ENCODE measurements around the gene TMEM138. TPM values are rescaled to one million over a fixed set of nuclear protein-coding genes. Genes with fewer than 3 reads are reported as not detected.

The TMEM138 gene
- total and polyA plus RNA-seq, 2 of the 13 experiments (the other 11 are each of a cell fraction or from before 2014, with no cell fraction given): 43.5 to 61.0 TPM

DNA sequence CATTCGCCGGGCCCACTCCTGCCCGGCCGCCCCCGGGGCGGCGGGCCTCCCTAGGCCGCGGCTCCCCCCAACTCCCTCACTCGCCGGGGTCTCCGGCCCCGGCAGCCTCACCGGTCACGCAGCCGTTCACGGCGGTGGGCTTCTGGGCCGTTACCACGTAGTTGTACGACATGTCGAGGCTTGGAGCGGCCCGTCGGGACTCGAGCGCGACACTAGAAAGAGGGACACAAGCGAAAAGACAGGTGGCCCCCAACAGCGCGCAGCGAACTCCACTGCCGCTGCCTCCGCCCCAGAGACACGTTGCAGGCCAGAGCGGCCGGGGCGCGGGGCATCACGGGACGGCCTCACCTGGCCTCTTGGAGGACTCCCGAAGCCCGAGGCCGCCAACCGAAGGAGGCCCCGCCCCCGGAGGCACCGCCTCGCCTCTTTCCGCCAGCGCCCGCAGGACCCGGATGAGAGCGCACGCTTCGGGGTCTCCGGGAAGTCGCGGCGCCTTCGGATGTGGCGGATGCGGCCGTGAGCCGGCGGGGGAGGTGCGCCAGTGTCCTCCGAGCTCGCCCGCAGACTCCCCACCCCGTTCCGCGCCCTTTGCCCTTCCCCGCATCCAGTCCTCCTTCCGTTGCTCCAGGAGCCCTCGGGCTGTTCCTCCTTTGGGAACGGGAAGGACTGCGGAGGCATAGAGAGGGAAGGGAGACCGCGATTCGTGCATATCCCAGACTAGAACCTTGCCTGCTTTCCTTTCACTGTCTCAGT, 29.2 kb upstream of the TMEM138 start, which contains the start of the genes DDB1 and TKFC:
DDB1 (minus strand) TSS at position 309 of the 753 bp plus-strand sequence; CDS start at position 172, 137 bp downstream.
TKFC (plus strand) TSS at position 432 of the 753 bp plus-strand sequence. CDS start 1,501 bp downstream, outside the sequence.
- no peaks in the 10 kb centered on the region for H3K9me3 ChIP-seq (ENCODE audit: low read length)
- CTCF ChIA-PET (ENCODE audit: low intra/inter-chr PET ratio, low total read pairs): interaction anchor here (1.1 kb wide), 1 partner anchor 53 kb away, joined by 4 read pairs; no protein-coding TSS in a partner anchor
- no TSS peak for BruUV-seq (replicated peaks)
- TF ChIP-seq MED8 (CRISPR knock-in tag; IDR thresholded peaks at IDR 0.05; ENCODE audit: insufficient replicate concordance) (peak; percentile 49), ARNTL (CRISPR knock-in tag; IDR thresholded peaks at IDR 0.05) (peak; percentile 60; the same call in 1 of the 2 replicates), ZNF614 (CRISPR knock-in tag; IDR thresholded peaks at IDR 0.05; ENCODE audit: borderline replicate concordance) (peak; percentile 69; the same call in 1 of the 2 replicates), TARDBP (CRISPR knock-in tag; IDR thresholded peaks at IDR 0.05) (peak; percentile 92), SIX4 (CRISPR knock-in tag; IDR thresholded peaks at IDR 0.05) (peak; percentile 59; the same call in 1 of the 2 replicates), ZNF431 (CRISPR knock-in tag; IDR thresholded peaks at IDR 0.05; ENCODE audit: borderline replicate concordance, low read depth) (peak; percentile 66; the same call in 1 of the 2 replicates), FOSL1 (CRISPR knock-in tag; IDR thresholded peaks at IDR 0.05; ENCODE audit: borderline replicate concordance) (0 out of 2 replicates have a peak, but pooled peaks have one; percentile 2), SIX1 (CRISPR knock-in tag; IDR thresholded peaks at IDR 0.05; ENCODE audit: borderline replicate concordance) (no peak), ZNF205 (CRISPR knock-in tag; IDR thresholded peaks at IDR 0.05) (no peak; the same call in 1 of the 2 replicates), ESRRA (CRISPR knock-in tag; IDR thresholded peaks at IDR 0.05; ENCODE audit: low read depth) (no peak), ZNF746 (CRISPR knock-in tag; IDR thresholded peaks at IDR 0.05) (peak; percentile 56; the same call in 1 of the 2 replicates), NONO (IDR thresholded peaks at IDR 0.05) (no peak), NONO (CRISPR knock-in tag; conservative IDR thresholded peaks at IDR 0.05) (peak; percentile 71), ELF4 (CRISPR knock-in tag; IDR thresholded peaks at IDR 0.05; ENCODE audit: borderline replicate concordance) (0 out of 2 replicates have a peak, but pooled peaks have one; percentile 1), ZSCAN25 (CRISPR knock-in tag; IDR thresholded peaks at IDR 0.05) (peak; percentile 81), ZNF572 (CRISPR knock-in tag; IDR thresholded peaks at IDR 0.05) (peak; percentile 20; the same call in 1 of the 2 replicates), KAT7 (CRISPR knock-in tag; IDR thresholded peaks at IDR 0.05; ENCODE audit: borderline replicate concordance) (peak; percentile 78), MEF2D (CRISPR knock-in tag; IDR thresholded peaks at IDR 0.05) (peak; percentile 73), SMYD3 (CRISPR knock-in tag; IDR thresholded peaks at IDR 0.05) (peak; percentile 49; the same call in 1 of the 2 replicates)
- TF ChIP-seq, protein P1, sequence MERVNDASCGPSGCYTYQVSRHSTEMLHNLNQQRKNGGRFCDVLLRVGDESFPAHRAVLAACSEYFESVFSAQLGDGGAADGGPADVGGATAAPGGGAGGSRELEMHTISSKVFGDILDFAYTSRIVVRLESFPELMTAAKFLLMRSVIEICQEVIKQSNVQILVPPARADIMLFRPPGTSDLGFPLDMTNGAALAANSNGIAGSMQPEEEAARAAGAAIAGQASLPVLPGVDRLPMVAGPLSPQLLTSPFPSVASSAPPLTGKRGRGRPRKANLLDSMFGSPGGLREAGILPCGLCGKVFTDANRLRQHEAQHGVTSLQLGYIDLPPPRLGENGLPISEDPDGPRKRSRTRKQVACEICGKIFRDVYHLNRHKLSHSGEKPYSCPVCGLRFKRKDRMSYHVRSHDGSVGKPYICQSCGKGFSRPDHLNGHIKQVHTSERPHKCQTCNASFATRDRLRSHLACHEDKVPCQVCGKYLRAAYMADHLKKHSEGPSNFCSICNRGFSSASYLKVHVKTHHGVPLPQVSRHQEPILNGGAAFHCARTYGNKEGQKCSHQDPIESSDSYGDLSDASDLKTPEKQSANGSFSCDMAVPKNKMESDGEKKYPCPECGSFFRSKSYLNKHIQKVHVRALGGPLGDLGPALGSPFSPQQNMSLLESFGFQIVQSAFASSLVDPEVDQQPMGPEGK (CRISPR knock-in tag; IDR thresholded peaks at IDR 0.05): peak; percentile 70; the same call in 1 of the 2 replicates
- TF ChIP-seq, protein P2, sequence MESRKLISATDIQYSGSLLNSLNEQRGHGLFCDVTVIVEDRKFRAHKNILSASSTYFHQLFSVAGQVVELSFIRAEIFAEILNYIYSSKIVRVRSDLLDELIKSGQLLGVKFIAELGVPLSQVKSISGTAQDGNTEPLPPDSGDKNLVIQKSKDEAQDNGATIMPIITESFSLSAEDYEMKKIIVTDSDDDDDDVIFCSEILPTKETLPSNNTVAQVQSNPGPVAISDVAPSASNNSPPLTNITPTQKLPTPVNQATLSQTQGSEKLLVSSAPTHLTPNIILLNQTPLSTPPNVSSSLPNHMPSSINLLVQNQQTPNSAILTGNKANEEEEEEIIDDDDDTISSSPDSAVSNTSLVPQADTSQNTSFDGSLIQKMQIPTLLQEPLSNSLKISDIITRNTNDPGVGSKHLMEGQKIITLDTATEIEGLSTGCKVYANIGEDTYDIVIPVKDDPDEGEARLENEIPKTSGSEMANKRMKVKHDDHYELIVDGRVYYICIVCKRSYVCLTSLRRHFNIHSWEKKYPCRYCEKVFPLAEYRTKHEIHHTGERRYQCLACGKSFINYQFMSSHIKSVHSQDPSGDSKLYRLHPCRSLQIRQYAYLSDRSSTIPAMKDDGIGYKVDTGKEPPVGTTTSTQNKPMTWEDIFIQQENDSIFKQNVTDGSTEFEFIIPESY (CRISPR knock-in tag; IDR thresholded peaks at IDR 0.05): no peak

More for the DNA sequence above, 29.2 kb upstream of the TMEM138 start, which contains the start of the genes DDB1 and TKFC:
- 2% methylated on average over 11 of the region's 81 CpGs for WGBS (ENCODE audit: low lambda C conversion rate)
- ATAC-seq: peak; percentile 84
- no peak within 1 kb of the TSS for H2AFZ ChIP-seq (ENCODE audit: low read length)
- H3K36me3 ChIP-seq (replicated peaks in 1 of 2; ENCODE audit: control insufficient read depth in 1 of 2, insufficient read depth in 2 of 2, low read length in 2 of 2): peaks cover 3 to 29% of the 10 kb centered on the region in 2 experiments; a peak in 4 of 5 replicates
- H4K20me1 ChIP-seq (ENCODE audit: insufficient read depth, low read length): peaks cover 25% of the 10 kb centered on the region
- POLR2A ChIA-PET: interaction anchor here (0.5 to 4.7 kb wide), 12 partner anchors 8 to 96 kb away, joined by 3 to 146 read pairs (median 15); partner anchors contain the start of genes CPSF7, CYB561A3, SDHAF2 and TMEM138
- H3K79me2 ChIP-seq (ENCODE audit: insufficient read depth, low read length): peaks cover 90% of the 10 kb centered on the region
- peak; percentile 89 for DNase-seq (ENCODE audit: low spot score)
- intact Hi-C loops (cut with micrococcal nuclease; ENCODE audit: unreplicated experiment): loop anchor here (1.0 to 10.0 kb wide), 2 partner anchors 40 to 78 kb away; no protein-coding TSS in a partner anchor
- peak within 1 kb of the TSS; percentile 95 to 98 (median 96) for H3K4me3 ChIP-seq (replicated peaks in 1 of 3; ENCODE audit: insufficient read depth in 1 of 3, low read depth in 2 of 3, low read length in 3 of 3)
- H3K27me3 ChIP-seq (ENCODE audit: control insufficient read depth in 1 of 2, insufficient read depth in 2 of 2, low read length in 2 of 2): no peaks in the 10 kb centered on the region; a peak in 1 of 5 replicates
- in situ Hi-C loops (cut with HindIII; ENCODE audit: extremely low pct_ligation_motif_present, low pct_unique_long_range_greater_than_20kb): no loop called here
- no peak for FAIRE-seq
- H3K4me2 ChIP-seq (ENCODE audit: low read depth, low read length): peak within 1 kb of the TSS; percentile 95
- H3K4me1 ChIP-seq (ENCODE audit: insufficient read depth, low read length): peaks cover 70% of the 10 kb centered on the region
- H3K27ac ChIP-seq (ENCODE audit: extremely low read length, insufficient read depth, low read length): peak within 1 kb of the TSS; percentile 91
- peak within 1 kb of the TSS; percentile 100 for H3K9ac ChIP-seq (ENCODE audit: insufficient read depth, low read depth, low read length)
